H9 (cell line): ENCODE data around the gene ANKH. TPM values are rescaled to one million over a fixed set of nuclear protein-coding genes. Genes with fewer than 3 reads are reported as not detected.

ENCODE experiments used
- DNase-seq: peaks from one replicate; pipeline ENCODE4 v3.0.0-alpha.2; 2017
- H2AFZ ChIP-seq: one replicate; pipeline ENCODE4 v1.6.1; 2013; ENCODE audit warnings: mild to moderate bottlenecking, low read length, control low read depth, moderate library complexity
- H2AK5ac ChIP-seq: 2 replicates; pipeline ENCODE4 v1.6.1; 2013; ENCODE audit warnings: low read length, control low read depth, mixed read lengths; ENCODE audit not compliant: insufficient read length
- H2BK120ac ChIP-seq: one replicate; pipeline ENCODE4 v1.6.1; 2013; ENCODE audit warnings: low read depth, mild to moderate bottlenecking, low read length, control low read depth, inconsistent platforms; ENCODE audit not compliant: poor library complexity, severe bottlenecking
- H2BK12ac ChIP-seq: 2 replicates; pipeline ENCODE4 v1.6.1; 2013; ENCODE audit warnings: low read length, control low read depth, mixed read lengths, low read depth; ENCODE audit not compliant: insufficient read length
- H2BK15ac ChIP-seq: 2 replicates; pipeline ENCODE4 v1.6.1; 2013; ENCODE audit warnings: low read depth, low read length, control low read depth
- H2BK20ac ChIP-seq: one replicate; pipeline ENCODE4 v1.6.1; 2013; ENCODE audit warnings: low read depth, mild to moderate bottlenecking, low read length, control low read depth, inconsistent platforms; ENCODE audit not compliant: poor library complexity, severe bottlenecking
- H2BK5ac ChIP-seq: 2 replicates; pipeline ENCODE4 v1.6.1; 2013; ENCODE audit warnings: low read length, control low read depth, mixed read lengths; ENCODE audit not compliant: insufficient read length
- H3K14ac ChIP-seq: 2 replicates; pipeline ENCODE4 v1.6.1; 2013; ENCODE audit warnings: low read length, control low read depth; ENCODE audit not compliant: insufficient read depth
- H3K18ac ChIP-seq: 2 replicates; pipeline ENCODE4 v1.6.1; 2013; ENCODE audit warnings: low read depth, mild to moderate bottlenecking, mixed read lengths, low read length, control low read depth; ENCODE audit not compliant: insufficient read length
- H3K23ac ChIP-seq: 2 replicates; pipeline ENCODE4 v1.6.1; 2013; ENCODE audit warnings: low read length, control low read depth, mixed read lengths, low read depth; ENCODE audit not compliant: insufficient read length
- H3K23me2 ChIP-seq: 2 replicates; pipeline ENCODE4 v1.6.1; 2013; ENCODE audit warnings: low read depth, mild to moderate bottlenecking, mixed read lengths, low read length, control low read depth; ENCODE audit not compliant: insufficient read length, poor library complexity, severe bottlenecking
- H3K27ac ChIP-seq: 2 replicates; pipeline ENCODE4 v1.5.1; 2013; ENCODE audit warnings: low read length, control low read depth, mixed read lengths, low read depth; ENCODE audit not compliant: insufficient read length
- H3K27me3 ChIP-seq: 2 replicates; pipeline ENCODE4 v1.6.1; 2013; ENCODE audit warnings: low read length, control low read depth, inconsistent platforms; ENCODE audit not compliant: insufficient read depth
- H3K4ac ChIP-seq: 2 replicates; pipeline ENCODE4 v1.6.1; 2013; ENCODE audit warnings: low read depth, mild to moderate bottlenecking, control low read depth, inconsistent platforms, low read length, moderate library complexity
- H3K4me1 ChIP-seq: 2 replicates; pipeline ENCODE4 v1.6.1; 2013; ENCODE audit warnings: low read length, control low read depth, inconsistent platforms; ENCODE audit not compliant: insufficient read depth
- H3K4me2 ChIP-seq: 2 replicates; pipeline ENCODE4 v1.6.1; 2013; ENCODE audit warnings: low read length, control low read depth, mixed read lengths; ENCODE audit not compliant: insufficient read length, insufficient read depth
- H3K56ac ChIP-seq: 2 replicates; pipeline ENCODE4 v1.6.1; 2013; ENCODE audit warnings: low read depth, mild to moderate bottlenecking, mixed read lengths, low read length, control low read depth; ENCODE audit not compliant: insufficient read length
- H3K79me1 ChIP-seq: 2 replicates; pipeline ENCODE4 v1.6.1; 2013; ENCODE audit warnings: low read depth, mild to moderate bottlenecking, moderate library complexity, low read length, control low read depth, inconsistent platforms; ENCODE audit not compliant: insufficient read depth, poor library complexity, severe bottlenecking
- H3K79me2 ChIP-seq: 2 replicates; pipeline ENCODE4 v1.6.1; 2013; ENCODE audit warnings: low read length, control low read depth, inconsistent platforms; ENCODE audit not compliant: insufficient read depth
- H3K9ac ChIP-seq: 2 replicates; pipeline ENCODE4 v1.6.1; 2013; ENCODE audit warnings: low read length, control low read depth, mixed read lengths; ENCODE audit not compliant: insufficient read length; ENCODE audit errors: extremely low read depth
- H3K9me3 ChIP-seq: one replicate; pipeline ENCODE4 v1.6.1; 2013; ENCODE audit warnings: low read depth, low read length, inconsistent platforms; ENCODE audit not compliant: control insufficient read depth
- H3T11ph ChIP-seq: one replicate; pipeline ENCODE4 v1.6.1; 2013; ENCODE audit warnings: mild to moderate bottlenecking, low read length, control low read depth, inconsistent platforms
- H4K20me1 ChIP-seq: one replicate; pipeline ENCODE4 v1.6.1; 2013; ENCODE audit not compliant: control insufficient read depth, insufficient read length, insufficient read depth
- H4K5ac ChIP-seq: 2 replicates; pipeline ENCODE4 v1.6.1; 2013; ENCODE audit warnings: low read depth, mild to moderate bottlenecking, mixed read lengths, low read length, control low read depth; ENCODE audit not compliant: insufficient read length
- H4K8ac ChIP-seq: replicated peaks from 2 replicates; pipeline ENCODE4 v1.6.1; 2013; ENCODE audit warnings: low read length, control low read depth, mixed read lengths, low read depth; ENCODE audit not compliant: insufficient read length
- H4K91ac ChIP-seq: 2 replicates; pipeline ENCODE4 v1.6.1; 2013; ENCODE audit warnings: low read depth, mild to moderate bottlenecking, moderate library complexity, mixed read lengths, low read length, control low read depth; ENCODE audit not compliant: insufficient read length
- H3K27ac Mint-ChIP-seq, 3 experiments: 2 replicates in 2 of 3; 3 replicates in 1 of 3; pipeline ENCODE4 v1.8.0; 2020 to 2021; ENCODE audit warnings: mixed read lengths in 3 of 3, mild to moderate bottlenecking in 1 of 3, moderate library complexity in 1 of 3
- H3K27me3 Mint-ChIP-seq: 2 replicates; pipeline ENCODE4 v1.8.0; 2021; ENCODE audit warnings: low read depth, mild to moderate bottlenecking, moderate library complexity, mixed read lengths
- H3K36me3 Mint-ChIP-seq, 3 experiments: 2 replicates in 2 of 3; 3 replicates in 1 of 3; pipeline ENCODE4 v1.8.0; 2020 to 2021; ENCODE audit warnings: low read depth in 3 of 3, mixed read lengths in 3 of 3; ENCODE audit not compliant: insufficient read depth in 1 of 3
- H3K4me1 Mint-ChIP-seq, 2 experiments: 2 replicates each; pipeline ENCODE4 v1.8.0; 2020; ENCODE audit warnings: mixed read lengths in 2 of 2
- H3K4me3 Mint-ChIP-seq, 2 experiments: 2 replicates in 1 of 2; 3 replicates in 1 of 2; pipeline ENCODE4 v1.8.0; 2020 to 2021; ENCODE audit warnings: mild to moderate bottlenecking in 2 of 2, mixed read lengths in 2 of 2, moderate library complexity in 1 of 2
- H3K9me3 Mint-ChIP-seq, 2 experiments: 2 replicates in 1 of 2; 3 replicates in 1 of 2; pipeline ENCODE4 v1.8.0; 2020; ENCODE audit warnings: mild to moderate bottlenecking in 2 of 2, mixed read lengths in 2 of 2, moderate library complexity in 1 of 2
- CTCF ChIP-seq: fragments of 200-600 bp; sonication (generic); conservative IDR thresholded peaks from 3 replicates; pipeline ENCODE4 v1.8.0; 2021; ENCODE audit warnings: antibody characterized with exemption, mild to moderate bottlenecking
- WGBS: extraction: QIAGEN DNeasy Blood & Tissue Kit; methylation state at CpG from one replicate; pipeline ENCODE4 v1.1.7; 2013; ENCODE audit warnings: missing lambda C conversion rate, low lambda C conversion rate, mixed read lengths; ENCODE audit not compliant: insufficient read length; ENCODE audit errors: extremely low coverage; 5-methylcytosine and 5-hydroxymethylcytosine counted together
- total RNA-seq: library from RNA; stranded (reverse); gene quantifications from 2 replicates; pipeline ENCODE4 v1.2.1, GENCODE V29; 2021

ANKH gene
- total RNA-seq, 1 experiment from 2014 or later: 9.6 TPM

- Histone ChIP-seq H3K79me2 (no peaks in the 10 kb centered on the region), H3K23ac (no peak overlapping the region), H3K4me2 (no peak overlapping the region), H4K5ac (no peak overlapping the region), H3K9ac (no peak overlapping the region), H3K9me3 (no peaks in the 10 kb centered on the region), H3K27me3 (no peaks in the 10 kb centered on the region), H3K23me2 (no peaks in the 10 kb centered on the region), H3K14ac (no peak overlapping the region), H2BK12ac (no peak overlapping the region), H2BK120ac (no peak overlapping the region), H4K91ac (no peak overlapping the region), H2AK5ac (no peak overlapping the region), H2BK5ac (no peak overlapping the region), H3K4ac (no peak overlapping the region), H3K56ac (no peak overlapping the region), H2AFZ (no peak overlapping the region), H3T11ph (no peak overlapping the region), H3K4me1 (no peaks in the 10 kb centered on the region), H4K8ac (no peak overlapping the region), H4K20me1 (no peaks in the 10 kb centered on the region), H3K27ac (no peak overlapping the region), H2BK15ac (no peak overlapping the region), H3K79me1 (no peaks in the 10 kb centered on the region), H2BK20ac (no peak overlapping the region), H3K18ac (no peak overlapping the region)
- H3K27me3 Mint-ChIP-seq: no peaks in the 10 kb centered on the region
- H3K4me1 Mint-ChIP-seq: no peaks in the 10 kb centered on the region
- H3K9me3 Mint-ChIP-seq: no peaks in the 10 kb centered on the region
- WGBS: no CpG with 5 or more reads among the region's 6 CpGs
- H3K27ac Mint-ChIP-seq: no peak overlapping the region
- no peak overlapping the region for H3K4me3 Mint-ChIP-seq
- no peak for TF ChIP-seq CTCF
- no peak for DNase-seq
- H3K36me3 Mint-ChIP-seq: no peaks in the 10 kb centered on the region; a peak in 1 of 7 replicates
Measured at GRCh38 chr5:14908172-14908571, 36.6 kb upstream of the ANKH start.
